UCSD-AML1 (cell line): ENCODE measurements around the gene DLX4.

Source experiments
- DNase-seq: peaks from one replicate; lab custom pipeline; 2025; ENCODE audit not compliant: unreplicated experiment; lab: John Stamatoyannopoulos, UW

The DLX4 gene

GRCh38 chr17:49968405-49969133, 421 bp upstream of the DLX4 start:
- DNase-seq: peak; percentile 86

DNA sequence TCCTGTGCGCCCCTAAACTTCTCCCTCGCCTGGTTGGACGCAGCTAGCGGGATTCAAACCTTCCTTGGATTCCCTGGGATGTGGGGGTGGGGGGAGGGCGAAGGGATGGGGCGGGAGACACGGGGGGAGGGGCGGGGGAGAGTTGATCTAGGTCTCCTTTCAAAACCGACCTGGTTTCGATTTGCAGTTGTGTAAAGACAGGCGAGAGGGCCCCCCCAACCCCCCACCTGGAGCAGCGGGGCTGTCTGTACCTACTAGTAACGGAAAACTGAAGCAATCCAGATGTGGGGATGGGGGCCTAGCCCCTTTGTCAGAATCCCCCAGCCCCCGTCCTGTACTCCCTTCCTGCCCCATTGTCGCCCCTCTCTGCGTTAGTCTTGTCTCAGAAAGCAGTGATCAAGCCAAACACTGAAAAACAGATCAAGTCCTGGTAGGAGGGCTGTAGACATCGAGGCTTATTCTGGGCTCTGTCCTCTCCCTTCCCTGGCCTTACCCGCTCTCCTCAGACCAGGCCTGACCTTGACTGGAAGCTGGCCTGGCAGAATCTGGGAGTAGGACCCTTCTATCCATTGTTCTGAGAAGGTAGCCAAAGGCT, 902 bp downstream of the DLX4 start:
- no peak for DNase-seq

DNA sequence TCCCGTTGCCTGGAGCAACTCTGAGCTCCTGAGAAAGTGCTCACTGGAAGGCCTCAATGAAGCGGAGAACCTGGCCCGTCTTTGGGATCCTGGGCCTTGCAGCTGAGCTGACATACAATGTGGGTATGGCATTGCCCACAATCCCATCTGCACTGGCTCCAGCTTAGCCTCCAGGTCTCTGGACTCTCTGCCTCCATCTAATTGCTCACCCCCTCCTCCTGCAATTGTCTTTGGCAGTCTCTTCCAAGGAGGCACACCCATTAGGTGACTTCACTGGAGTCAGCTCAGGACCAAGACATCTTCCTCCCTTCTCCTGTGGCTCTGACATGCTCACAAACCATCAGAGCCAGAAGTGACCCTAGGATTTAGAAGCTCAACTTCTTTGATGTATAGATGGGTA, 1.5 kb downstream of the DLX4 start:
- DNase-seq: no peak

GRCh38 chr17:49971199-49971847, 2.3 kb downstream of the DLX4 start:
- no peak for DNase-seq

- peak; percentile 64 for DNase-seq
These were observed 3.0 kb downstream of the DLX4 start for GRCh38 chr17:49971848-49972485.

DNA sequence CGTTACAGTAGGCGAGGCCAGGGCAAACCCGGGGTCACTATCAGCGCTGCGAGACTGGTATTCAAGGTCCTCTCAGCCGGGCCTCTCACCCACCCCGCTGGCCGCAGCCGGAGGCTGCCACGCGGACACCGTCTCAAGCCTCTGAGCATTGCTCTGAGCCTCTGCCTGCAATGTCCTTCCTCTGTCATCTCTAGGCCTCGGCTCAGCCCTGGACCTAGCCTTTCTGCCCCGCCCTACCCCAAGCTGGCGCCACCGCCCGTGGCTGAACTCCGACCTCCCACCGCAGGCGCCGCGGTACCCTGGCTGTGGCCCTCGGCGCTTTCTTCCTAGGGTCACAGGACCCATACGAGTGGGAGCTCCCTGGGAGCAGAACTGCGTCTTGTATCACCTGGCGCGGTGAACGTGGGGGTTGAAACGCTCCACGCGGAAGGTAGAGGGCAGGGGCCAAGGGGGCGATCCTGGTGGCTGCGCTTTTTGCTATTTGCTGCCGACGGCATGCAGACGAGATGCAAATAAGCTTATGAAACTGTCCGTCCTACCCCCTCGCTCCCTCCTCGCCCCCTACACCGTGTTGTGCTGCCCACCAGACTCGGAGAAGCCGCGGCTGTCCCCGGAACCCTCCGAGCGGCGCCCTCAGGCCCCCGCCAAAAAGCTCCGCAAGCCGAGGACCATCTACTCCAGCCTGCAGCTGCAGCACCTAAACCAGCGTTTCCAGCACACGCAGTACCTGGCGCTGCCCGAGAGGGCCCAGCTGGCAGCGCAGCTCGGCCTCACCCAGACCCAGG, 3.7 kb downstream of the DLX4 start:
- no peak for DNase-seq

DNA sequence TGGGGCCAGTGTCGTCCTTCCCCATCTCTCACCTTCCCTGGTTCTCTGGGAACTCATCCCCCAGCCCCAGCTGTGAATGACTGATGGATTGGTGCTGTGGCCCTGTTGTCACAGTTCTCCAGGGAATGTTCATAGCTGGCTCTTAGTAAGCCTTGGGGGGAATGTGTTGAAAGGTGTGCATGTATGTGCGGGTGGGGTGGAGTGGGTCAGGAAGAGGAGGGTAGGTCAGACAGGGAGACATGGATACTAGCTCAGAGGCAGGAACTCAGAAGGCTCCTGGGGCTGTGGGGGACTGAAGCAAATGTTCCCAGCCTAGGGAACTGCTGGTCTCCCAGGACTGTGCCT, 4.3 kb downstream of the DLX4 start:
- no peak for DNase-seq

DNA sequence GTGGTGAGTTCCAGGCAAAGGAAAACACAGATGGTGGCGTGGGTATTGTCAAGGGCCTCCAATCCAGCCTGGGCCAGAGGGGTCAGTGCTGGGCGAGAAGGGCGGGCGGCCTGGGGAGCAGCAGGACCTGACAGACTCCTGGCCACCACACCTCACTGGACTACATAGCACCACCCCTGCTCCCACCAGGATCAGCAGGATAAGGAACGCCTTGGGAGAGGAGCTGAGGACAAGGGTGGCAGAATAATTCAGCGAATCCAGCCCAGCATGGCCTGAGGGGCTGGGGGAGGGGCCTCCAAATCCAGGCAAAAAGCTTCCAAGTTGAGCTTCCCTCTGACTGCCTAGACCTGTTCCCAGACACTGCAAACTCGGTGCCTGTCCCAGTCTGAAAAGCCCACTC, 6.5 kb downstream of the DLX4 start:
- no peak for DNase-seq

DNA sequence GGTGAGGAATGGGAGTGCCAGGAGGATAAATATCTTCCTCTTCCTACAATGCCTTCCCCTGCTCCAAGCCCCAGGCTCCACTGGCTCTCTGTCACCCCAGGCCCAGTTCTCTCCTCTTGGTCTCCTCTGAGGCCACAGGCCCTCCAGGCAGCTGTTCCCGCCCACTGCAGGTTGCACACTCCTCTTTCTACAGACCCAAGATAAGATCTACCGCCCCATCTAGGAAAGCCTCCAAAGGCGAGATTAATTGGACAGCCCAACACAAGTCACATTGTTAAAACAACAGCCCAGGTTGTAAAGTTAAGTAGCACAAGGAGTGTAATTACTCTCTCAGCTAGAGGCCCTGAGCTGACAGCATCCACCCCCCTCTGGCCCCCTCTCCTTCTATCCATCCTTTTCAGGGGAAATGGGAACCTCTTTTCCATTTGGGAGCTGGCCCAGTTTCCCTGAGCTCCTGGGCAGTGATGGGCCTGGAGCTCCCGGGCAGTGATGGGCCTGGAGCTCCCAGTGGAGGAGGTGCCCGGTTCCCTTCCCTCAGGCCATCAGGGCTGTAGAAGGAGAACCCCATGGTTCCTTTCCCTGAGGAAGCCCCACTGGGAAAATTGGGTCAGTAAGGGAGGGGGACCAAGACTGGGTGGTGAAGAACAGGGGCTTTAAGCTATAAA, 7.3 kb downstream of the DLX4 start:
- no peak for DNase-seq

DNA sequence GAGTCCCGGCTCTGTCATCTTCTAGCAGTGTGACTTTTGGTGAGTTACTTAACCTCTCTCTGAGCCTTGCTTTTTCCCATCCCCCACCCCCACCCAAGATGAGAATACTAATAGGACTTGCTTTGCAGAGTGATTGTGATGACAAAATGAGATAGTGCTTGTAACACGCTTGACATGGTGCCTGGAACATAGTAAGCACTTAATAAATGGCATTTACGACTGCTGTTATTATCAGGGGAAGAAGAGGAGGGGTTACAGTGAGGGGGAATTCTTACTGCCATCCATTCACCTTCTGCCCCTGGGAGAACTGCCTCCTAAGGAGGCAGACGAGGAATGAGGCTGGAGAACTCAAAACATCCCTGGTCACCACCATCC, 7.8 kb downstream of the DLX4 start:
- no peak for DNase-seq

GRCh38 chr17:49977463-49978389, 8.7 kb downstream of the DLX4 start:
- no peak for DNase-seq

DNA sequence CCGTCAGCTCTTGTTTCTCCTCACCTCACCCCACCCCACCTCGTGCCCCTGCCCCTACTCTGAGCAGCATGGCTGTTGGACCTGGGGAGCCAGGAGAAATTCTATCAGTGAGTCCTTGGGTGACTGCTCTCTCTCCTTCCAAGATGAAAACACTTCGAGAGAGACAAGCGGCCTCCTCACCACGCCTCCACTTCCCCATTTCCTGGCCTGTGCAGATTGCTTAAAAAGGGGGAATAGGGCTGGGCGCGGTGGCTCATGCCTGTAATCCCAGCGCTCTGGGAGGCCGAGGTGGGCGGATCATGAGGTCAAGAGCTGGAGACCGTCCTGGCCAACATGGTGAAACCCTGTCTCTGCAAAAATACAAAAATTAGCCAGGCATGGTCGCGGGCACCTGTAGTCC, 9.5 kb downstream of the DLX4 start:
- no peak for DNase-seq

- no peak for DNase-seq
These were observed 10.9 kb downstream of the DLX4 start for GRCh38 chr17:49979748-49980479.

GRCh38 chr17:49980703-49981197, 11.8 kb downstream of the DLX4 start:
- no peak for DNase-seq

- no peak for DNase-seq
These were observed 15.3 kb downstream of the DLX4 start for GRCh38 chr17:49984283-49984682.

DNA sequence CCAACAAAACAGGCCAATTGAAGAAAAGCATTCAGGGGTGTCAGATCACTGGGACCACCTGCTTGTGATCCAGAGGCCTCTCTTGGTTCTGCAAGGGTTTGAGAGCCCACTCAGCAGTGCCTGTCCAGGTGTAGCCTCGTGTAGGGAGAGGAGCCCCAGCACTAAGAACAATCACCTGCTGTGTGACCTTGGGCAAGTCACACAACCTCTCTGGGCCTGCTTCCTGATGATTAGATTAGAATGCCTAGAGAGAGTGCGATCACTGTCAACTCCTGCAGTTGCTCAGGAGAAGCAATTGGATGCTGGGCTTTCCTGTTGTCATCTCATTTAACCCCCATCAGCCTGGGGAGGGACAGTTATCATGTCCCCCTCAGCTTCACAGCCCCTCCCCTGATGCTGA, 15.8 kb downstream of the DLX4 start:
- DNase-seq: no peak

- DNase-seq: no peak
These were observed 16.5 kb downstream of the DLX4 start for GRCh38 chr17:49985310-49985990.
